HG03342 (cell line): ENCODE measurements around the gene SSC5D.
"Not testable (repeated sequence)": the region's sequence is repeated elsewhere in the genome, so short reads cannot be mapped to it uniquely, and the experiment has no call there.

Experiments
- ATAC-seq: cut with Tn5 transposase; IDR thresholded peaks from one replicate; pipeline ENCODE4 v1.9.1; 2021; ENCODE audit warnings: mild to moderate bottlenecking, moderate library complexity; ENCODE audit not compliant: unreplicated experiment

SSC5D gene

GRCh38 chr19:55486043-55486970 is 1.9 kb upstream of the SSC5D start:
- ATAC-seq: no peak

GRCh38 chr19:55486971-55487923 is 989 bp upstream of the SSC5D start:
- no peak for ATAC-seq

GRCh38 chr19:55488986-55489710 is 912 bp downstream of the SSC5D start:
- ATAC-seq: no peak

- ATAC-seq: no peak
These were observed 1.7 kb downstream of the SSC5D start for GRCh38 chr19:55489711-55490477.

- no peak for ATAC-seq
These were observed 2.5 kb downstream of the SSC5D start for GRCh38 chr19:55490478-55491432.

- ATAC-seq: no peak
These were observed 3.5 kb downstream of the SSC5D start for GRCh38 chr19:55491546-55492360.

- no peak for ATAC-seq
These were observed 4.2 kb downstream of the SSC5D start for GRCh38 chr19:55492362-55492944.

GRCh38 chr19:55493052-55493644 is 4.9 kb downstream of the SSC5D start:
- ATAC-seq: no peak

- ATAC-seq: no peak
These were observed 5.5 kb downstream of the SSC5D start for GRCh38 chr19:55493645-55494171.

- no peak for ATAC-seq
These were observed 6.0 kb downstream of the SSC5D start for GRCh38 chr19:55494172-55494761.

- ATAC-seq: no peak
These were observed 7.6 kb downstream of the SSC5D start for GRCh38 chr19:55495646-55496349.

- not testable (repeated sequence) for ATAC-seq
These were observed 8.6 kb downstream of the SSC5D start for GRCh38 chr19:55496820-55497219.

- ATAC-seq: no peak
These were observed 9.5 kb downstream of the SSC5D start for GRCh38 chr19:55497763-55498162.

- no peak for ATAC-seq
These were observed 10.1 kb downstream of the SSC5D start for GRCh38 chr19:55498246-55498840.

- no peak for ATAC-seq
These were observed 12.2 kb downstream of the SSC5D start for GRCh38 chr19:55500368-55500952.
